Retinal pigment epithelial cell (primary cell): Measurements from ENCODE around the gene HNF1B.

Experiments used
- DNase-seq: peaks from one replicate; pipeline ENCODE4 v3.0.0-alpha.2; 2010; ENCODE audit warnings: low read depth
- H3K4me3 ChIP-seq: 2 replicates; pipeline ENCODE4 v1.5.1; 2011; ENCODE audit warnings: mild to moderate bottlenecking, low read length, control low read depth, moderate library complexity
- TF ChIP-seq, protein P1 (sequence below): conservative IDR thresholded peaks from 2 replicates; pipeline ENCODE4 v1.5.1; 2011; ENCODE audit warnings: low read depth, low read length, control low read depth, inconsistent platforms

Gene HNF1B

GRCh38 chr17:37770631-37771518 is 26.0 kb upstream of the HNF1B start:
- DNase-seq = no peak
- TF ChIP-seq, protein P1, sequence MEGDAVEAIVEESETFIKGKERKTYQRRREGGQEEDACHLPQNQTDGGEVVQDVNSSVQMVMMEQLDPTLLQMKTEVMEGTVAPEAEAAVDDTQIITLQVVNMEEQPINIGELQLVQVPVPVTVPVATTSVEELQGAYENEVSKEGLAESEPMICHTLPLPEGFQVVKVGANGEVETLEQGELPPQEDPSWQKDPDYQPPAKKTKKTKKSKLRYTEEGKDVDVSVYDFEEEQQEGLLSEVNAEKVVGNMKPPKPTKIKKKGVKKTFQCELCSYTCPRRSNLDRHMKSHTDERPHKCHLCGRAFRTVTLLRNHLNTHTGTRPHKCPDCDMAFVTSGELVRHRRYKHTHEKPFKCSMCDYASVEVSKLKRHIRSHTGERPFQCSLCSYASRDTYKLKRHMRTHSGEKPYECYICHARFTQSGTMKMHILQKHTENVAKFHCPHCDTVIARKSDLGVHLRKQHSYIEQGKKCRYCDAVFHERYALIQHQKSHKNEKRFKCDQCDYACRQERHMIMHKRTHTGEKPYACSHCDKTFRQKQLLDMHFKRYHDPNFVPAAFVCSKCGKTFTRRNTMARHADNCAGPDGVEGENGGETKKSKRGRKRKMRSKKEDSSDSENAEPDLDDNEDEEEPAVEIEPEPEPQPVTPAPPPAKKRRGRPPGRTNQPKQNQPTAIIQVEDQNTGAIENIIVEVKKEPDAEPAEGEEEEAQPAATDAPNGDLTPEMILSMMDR = peak; percentile 84
- no peak overlapping the region for H3K4me3 ChIP-seq

DNA sequence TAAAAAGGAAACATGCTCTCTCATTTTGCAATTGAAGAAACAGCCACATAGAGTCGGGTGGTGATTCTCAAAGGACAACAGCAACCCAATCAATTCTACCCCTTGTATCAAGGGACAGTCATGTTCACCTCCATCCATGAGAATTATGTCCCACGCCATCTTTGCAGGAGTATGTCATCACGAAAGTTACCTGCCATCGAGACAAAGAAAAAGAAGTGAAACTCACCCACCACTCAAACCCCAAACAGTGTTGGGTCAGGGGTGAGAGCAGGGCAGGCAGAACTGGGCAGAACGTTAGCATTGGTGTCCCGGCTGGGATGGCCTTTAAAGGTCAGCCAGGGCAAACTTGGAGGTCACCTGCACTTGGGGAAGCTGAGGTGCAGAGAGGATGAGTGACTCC is 24.2 kb upstream of the HNF1B start:
- no peak for DNase-seq
- TF ChIP-seq, protein P1 = no peak
- H3K4me3 ChIP-seq = no peak overlapping the region

- TF ChIP-seq, protein P1 = no peak
- no peak for DNase-seq
- H3K4me3 ChIP-seq = no peak overlapping the region
Observed at GRCh38 chr17:37768438-37768837, 23.6 kb upstream of the HNF1B start.

- no peak overlapping the region for H3K4me3 ChIP-seq
- TF ChIP-seq, protein P1 = no peak
- DNase-seq = no peak
Observed at GRCh38 chr17:37766971-37767370, 22.1 kb upstream of the HNF1B start.

GRCh38 chr17:37764383-37764782 is 19.5 kb upstream of the HNF1B start:
- DNase-seq = no peak
- TF ChIP-seq, protein P1 = no peak
- no peak overlapping the region for H3K4me3 ChIP-seq

DNA sequence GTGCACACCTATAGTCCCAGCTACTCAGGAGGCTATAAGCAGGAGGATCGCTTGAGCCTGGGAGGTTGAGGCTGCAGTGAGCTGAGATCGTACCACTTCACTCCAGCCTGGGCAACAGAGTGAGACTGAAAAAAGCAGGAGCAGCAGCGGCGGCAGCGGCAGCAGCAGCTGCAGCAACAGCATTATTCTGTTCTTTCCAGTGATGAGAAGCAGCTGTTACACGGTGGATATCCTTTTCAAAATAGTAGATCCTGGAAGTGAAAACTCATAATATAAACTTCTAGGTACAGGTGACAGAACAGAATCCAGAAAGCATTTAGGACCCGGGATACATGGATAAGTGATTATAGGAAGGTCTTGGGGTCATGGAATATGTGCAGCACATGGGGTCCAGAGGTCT is 17.8 kb upstream of the HNF1B start:
- no peak overlapping the region for H3K4me3 ChIP-seq
- DNase-seq = no peak
- TF ChIP-seq, protein P1 = no peak

DNA sequence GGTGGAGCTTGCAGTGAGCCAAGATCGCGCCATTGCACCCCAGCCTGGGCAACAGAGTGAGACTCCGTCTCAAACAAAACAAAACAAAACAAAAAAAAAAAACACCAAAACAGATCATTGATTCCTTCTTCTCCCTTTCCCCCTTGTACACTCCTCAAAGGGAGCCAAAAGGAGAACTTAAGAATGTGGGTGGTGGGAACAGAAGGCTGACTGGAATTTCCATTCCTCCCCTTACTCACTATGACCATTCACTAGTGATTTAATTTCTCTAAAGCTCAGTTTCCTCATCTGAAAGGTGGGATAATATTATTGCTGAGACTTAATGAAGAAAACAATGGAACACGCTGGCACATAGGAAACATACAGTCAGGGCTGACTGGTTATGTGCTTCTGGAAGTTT is 17.1 kb upstream of the HNF1B start:
- no peak overlapping the region for H3K4me3 ChIP-seq

More for the DNA sequence above, 17.1 kb upstream of the HNF1B start:
- no peak for DNase-seq
- TF ChIP-seq, protein P1 = no peak
